ENCODE data around the gene COL27A1. TPM values are rescaled to one million over a fixed set of nuclear protein-coding genes. Genes with fewer than 3 reads are reported as not detected.

The COL27A1 gene
- total RNA-seq, 1 donor from 2014 or later = 48.5 TPM

GRCh38 chr9:114288193-114289091 lies 133.1 kb downstream of the COL27A1 start:
- Mint-ChIP-seq H3K27ac (ENCODE audit: unreplicated experiment) (peak overlapping the region; percentile 87), H3K4me1 (ENCODE audit: low read depth) (peaks cover 45% of the 10 kb centered on the region), H3K9me3 (ENCODE audit: low read depth) (no peaks in the 10 kb centered on the region), H3K27me3 (ENCODE audit: low read depth) (no peaks in the 10 kb centered on the region), H3K36me3 (ENCODE audit: low read depth) (peaks cover 22% of the 10 kb centered on the region), H3K4me3 (ENCODE audit: unreplicated experiment) (peak overlapping the region; percentile 0)
- peak; percentile 25 for TF ChIP-seq CTCF (IDR thresholded peaks at IDR 0.05)
- DNase-seq (ENCODE audit: low spot score) = peak; percentile 82

GRCh38 chr9:114289106-114289505 lies 133.8 kb downstream of the COL27A1 start:
- no peaks in the 10 kb centered on the region for H3K27me3 Mint-ChIP-seq (ENCODE audit: low read depth)
- H3K36me3 Mint-ChIP-seq (ENCODE audit: low read depth) = peaks cover 22% of the 10 kb centered on the region
- no peak overlapping the region for H3K27ac Mint-ChIP-seq (ENCODE audit: unreplicated experiment)
- no peak overlapping the region for H3K4me3 Mint-ChIP-seq (ENCODE audit: unreplicated experiment)
- no peaks in the 10 kb centered on the region for H3K9me3 Mint-ChIP-seq (ENCODE audit: low read depth)
- DNase-seq (ENCODE audit: low spot score) = peak; percentile 75
- peaks cover 45% of the 10 kb centered on the region for H3K4me1 Mint-ChIP-seq (ENCODE audit: low read depth)
- TF ChIP-seq CTCF (IDR thresholded peaks at IDR 0.05) = no peak

GRCh38 chr9:114289571-114290481 lies 134.5 kb downstream of the COL27A1 start:
- Mint-ChIP-seq H3K4me3 (ENCODE audit: unreplicated experiment) (no peak overlapping the region), H3K27me3 (ENCODE audit: low read depth) (no peaks in the 10 kb centered on the region), H3K27ac (ENCODE audit: unreplicated experiment) (peak overlapping the region; percentile 36), H3K9me3 (ENCODE audit: low read depth) (peaks cover 4% of the 10 kb centered on the region), H3K36me3 (ENCODE audit: low read depth) (peaks cover 26% of the 10 kb centered on the region), H3K4me1 (ENCODE audit: low read depth) (peaks cover 44% of the 10 kb centered on the region)
- DNase-seq (ENCODE audit: low spot score) = peak; percentile 75
- no peak for TF ChIP-seq CTCF (IDR thresholded peaks at IDR 0.05)

DNA sequence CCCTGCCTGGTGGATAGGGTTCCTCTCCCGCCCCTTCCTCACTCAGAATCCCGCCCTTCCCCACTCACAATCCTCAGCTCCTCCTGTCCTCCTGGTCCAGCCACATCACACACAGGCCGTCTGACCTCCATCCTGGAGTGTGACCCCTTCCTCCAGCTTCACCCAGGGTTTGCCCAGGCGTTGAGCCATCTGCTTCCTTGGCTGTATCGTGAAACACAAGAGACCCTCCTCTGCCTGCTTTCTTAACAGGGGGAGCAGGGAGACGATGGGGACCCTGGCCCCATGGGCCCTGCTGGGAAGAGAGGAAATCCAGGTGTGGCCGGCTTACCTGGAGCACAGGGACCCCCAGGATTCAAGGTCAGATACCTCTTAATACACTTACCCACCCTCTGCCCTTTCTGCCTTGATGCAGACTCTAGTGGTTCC lies 135.2 kb downstream of the COL27A1 start:
- Mint-ChIP-seq H3K4me1 (ENCODE audit: low read depth) (peaks cover 37% of the 10 kb centered on the region), H3K36me3 (ENCODE audit: low read depth) (peaks cover 29% of the 10 kb centered on the region), H3K27me3 (ENCODE audit: low read depth) (no peaks in the 10 kb centered on the region), H3K4me3 (ENCODE audit: unreplicated experiment) (no peak overlapping the region), H3K9me3 (ENCODE audit: low read depth) (peaks cover 9% of the 10 kb centered on the region), H3K27ac (ENCODE audit: unreplicated experiment) (no peak overlapping the region)
- TF ChIP-seq CTCF (IDR thresholded peaks at IDR 0.05) = no peak
- DNase-seq (ENCODE audit: low spot score) = peak; percentile 69

- peak; percentile 98 for TF ChIP-seq CTCF (IDR thresholded peaks at IDR 0.05)
Observed at GRCh38 chr9:114291064-114291474, 135.7 kb downstream of the COL27A1 start.

More at GRCh38 chr9:114291064-114291474, 135.7 kb downstream of the COL27A1 start:
- peak; percentile 54 for DNase-seq (ENCODE audit: low spot score)
- Mint-ChIP-seq H3K27me3 (ENCODE audit: low read depth) (no peaks in the 10 kb centered on the region), H3K36me3 (ENCODE audit: low read depth) (peaks cover 34% of the 10 kb centered on the region), H3K4me1 (ENCODE audit: low read depth) (peaks cover 32% of the 10 kb centered on the region), H3K27ac (ENCODE audit: unreplicated experiment) (no peak overlapping the region), H3K4me3 (ENCODE audit: unreplicated experiment) (no peak overlapping the region), H3K9me3 (ENCODE audit: low read depth) (peaks cover 10% of the 10 kb centered on the region)

All from chondrocyte (in vitro differentiated cells).